Nephron progenitor cell (in vitro differentiated cells): ENCODE measurements around the gene THSD7A.

Source experiments
- DNase-seq: peaks from one replicate; pipeline ENCODE4 v3.0.0; 2021
- H3K27ac Mint-ChIP-seq: 2 replicates; pipeline ENCODE4 v1.8.0; 2021; ENCODE audit warnings: mild to moderate bottlenecking, moderate library complexity, mixed read lengths
- H3K27me3 Mint-ChIP-seq: 2 replicates; pipeline ENCODE4 v1.8.0; 2021; ENCODE audit warnings: mild to moderate bottlenecking, low read depth, mixed read lengths; ENCODE audit not compliant: poor library complexity
- H3K36me3 Mint-ChIP-seq: 2 replicates; pipeline ENCODE4 v1.8.0; 2021; ENCODE audit warnings: low read depth, mixed read lengths
- H3K4me1 Mint-ChIP-seq: 2 replicates; pipeline ENCODE4 v1.8.0; 2021; ENCODE audit warnings: mixed read lengths
- H3K4me3 Mint-ChIP-seq: 2 replicates; pipeline ENCODE4 v1.8.0; 2021; ENCODE audit warnings: mild to moderate bottlenecking, moderate library complexity, mixed read lengths
- H3K9me3 Mint-ChIP-seq: 2 replicates; pipeline ENCODE4 v1.8.0; 2021; ENCODE audit warnings: mild to moderate bottlenecking, moderate library complexity, mixed read lengths
- TF ChIP-seq, protein P1 (sequence below): fragments of 200-600 bp; sonication (generic); IDR thresholded peaks from 2 replicates; pipeline ENCODE4 v1.5.0; 2021; ENCODE audit warnings: antibody characterized with exemption

Gene THSD7A

DNA sequence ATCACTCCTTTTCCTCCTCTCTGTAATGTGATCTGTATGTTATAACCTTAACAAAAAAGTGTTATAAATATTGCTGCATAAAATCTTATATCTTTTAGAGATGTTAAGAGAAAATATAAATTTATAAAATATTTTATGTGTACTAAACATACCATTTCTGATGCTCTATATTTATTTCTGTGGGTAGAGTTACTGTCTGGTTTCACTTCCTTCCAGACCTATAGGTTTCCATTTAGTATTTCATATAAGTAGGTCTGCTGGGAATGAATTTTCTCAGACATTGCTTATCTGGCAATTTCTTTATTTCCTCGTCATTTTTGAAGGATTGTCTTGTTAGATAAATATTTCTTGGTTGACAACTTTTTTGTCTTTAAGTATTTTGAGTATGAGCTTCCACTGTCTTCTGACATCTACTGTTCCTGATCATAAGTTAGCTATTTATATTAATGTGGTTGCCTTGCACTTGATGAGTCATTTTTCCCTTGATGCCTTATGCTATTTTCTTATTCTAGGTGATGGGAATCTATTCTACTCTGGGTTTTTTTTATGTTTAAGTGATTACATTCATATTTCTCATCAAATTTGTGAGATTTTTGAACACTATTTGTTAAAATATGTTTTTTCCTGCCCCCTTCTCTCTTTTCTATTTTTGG is 11.2 kb upstream of the THSD7A start:
- DNase-seq: no peak
- Mint-ChIP-seq H3K27ac (no peak overlapping the region), H3K27me3 (peaks cover 5% of the 10 kb centered on the region), H3K4me1 (no peaks in the 10 kb centered on the region), H3K4me3 (no peak overlapping the region), H3K9me3 (no peaks in the 10 kb centered on the region), H3K36me3 (no peaks in the 10 kb centered on the region)
- TF ChIP-seq, protein P1, sequence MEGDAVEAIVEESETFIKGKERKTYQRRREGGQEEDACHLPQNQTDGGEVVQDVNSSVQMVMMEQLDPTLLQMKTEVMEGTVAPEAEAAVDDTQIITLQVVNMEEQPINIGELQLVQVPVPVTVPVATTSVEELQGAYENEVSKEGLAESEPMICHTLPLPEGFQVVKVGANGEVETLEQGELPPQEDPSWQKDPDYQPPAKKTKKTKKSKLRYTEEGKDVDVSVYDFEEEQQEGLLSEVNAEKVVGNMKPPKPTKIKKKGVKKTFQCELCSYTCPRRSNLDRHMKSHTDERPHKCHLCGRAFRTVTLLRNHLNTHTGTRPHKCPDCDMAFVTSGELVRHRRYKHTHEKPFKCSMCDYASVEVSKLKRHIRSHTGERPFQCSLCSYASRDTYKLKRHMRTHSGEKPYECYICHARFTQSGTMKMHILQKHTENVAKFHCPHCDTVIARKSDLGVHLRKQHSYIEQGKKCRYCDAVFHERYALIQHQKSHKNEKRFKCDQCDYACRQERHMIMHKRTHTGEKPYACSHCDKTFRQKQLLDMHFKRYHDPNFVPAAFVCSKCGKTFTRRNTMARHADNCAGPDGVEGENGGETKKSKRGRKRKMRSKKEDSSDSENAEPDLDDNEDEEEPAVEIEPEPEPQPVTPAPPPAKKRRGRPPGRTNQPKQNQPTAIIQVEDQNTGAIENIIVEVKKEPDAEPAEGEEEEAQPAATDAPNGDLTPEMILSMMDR: no peak

DNA sequence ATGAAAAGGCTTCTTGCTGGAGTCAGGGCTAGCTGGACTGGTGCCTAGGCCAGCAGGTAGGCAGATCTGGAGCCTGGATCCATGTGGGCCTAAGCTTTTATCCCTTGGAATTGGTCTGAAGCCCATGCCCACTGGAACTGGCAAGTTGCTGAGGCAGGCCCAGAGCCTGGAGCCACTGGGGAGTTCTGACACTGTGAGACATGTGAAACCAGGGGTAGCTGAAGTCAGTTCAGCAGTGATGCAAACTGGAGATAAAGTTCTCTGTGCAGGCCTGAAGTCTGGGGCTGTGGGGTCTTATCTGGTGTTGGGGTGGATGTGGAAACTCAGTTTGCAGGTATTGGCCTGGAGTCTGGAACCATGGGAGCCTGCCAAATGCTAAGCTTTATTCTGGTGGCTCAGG is 9.7 kb upstream of the THSD7A start:
- DNase-seq: no peak
- TF ChIP-seq, protein P1: no peak
- Mint-ChIP-seq H3K4me3 (no peak overlapping the region), H3K4me1 (no peaks in the 10 kb centered on the region), H3K27ac (no peak overlapping the region), H3K36me3 (no peaks in the 10 kb centered on the region), H3K9me3 (peaks cover 4% of the 10 kb centered on the region), H3K27me3 (no peaks in the 10 kb centered on the region)

DNA sequence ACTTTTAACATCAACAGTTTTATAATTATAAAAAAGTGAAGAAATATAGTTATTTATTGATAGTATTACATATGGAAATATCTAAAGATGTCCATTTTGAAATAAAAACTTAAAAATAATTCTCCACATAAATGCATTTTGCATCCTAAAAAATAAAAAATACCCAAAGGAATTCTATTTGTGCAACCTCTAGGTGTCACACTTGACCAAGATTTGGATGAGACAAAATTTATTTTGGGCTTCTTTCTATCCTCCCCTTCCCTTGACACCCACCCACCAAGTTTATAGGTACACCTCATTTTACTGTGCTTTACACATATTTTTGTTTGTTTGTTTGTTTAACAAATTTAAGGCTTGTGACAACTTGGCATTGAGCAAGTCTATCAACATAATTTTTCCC is 3.3 kb upstream of the THSD7A start:
- H3K4me3 Mint-ChIP-seq: no peak overlapping the region

DNA sequence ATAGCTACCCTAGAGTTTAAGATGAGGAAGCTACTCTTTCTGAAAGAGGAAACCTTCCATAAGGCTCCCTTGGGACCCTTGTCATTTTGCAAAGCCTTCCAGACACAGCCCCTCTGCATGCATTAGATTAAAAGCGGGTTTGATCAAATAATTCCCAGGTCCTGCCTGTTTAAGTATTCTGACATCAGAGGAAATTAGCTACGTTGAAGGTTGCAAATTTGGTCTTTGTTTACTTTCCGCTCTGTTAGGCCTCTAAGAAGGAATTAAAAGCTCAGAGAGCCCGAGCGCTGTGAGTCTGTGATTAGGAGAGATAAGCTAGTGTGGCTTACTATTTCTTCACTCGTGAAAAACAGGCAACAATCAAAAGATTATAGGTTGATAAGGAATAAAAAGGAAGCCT is 1.4 kb upstream of the THSD7A start:
- peak; percentile 17 for DNase-seq
- TF ChIP-seq, protein P1: no peak
- H3K27ac Mint-ChIP-seq: no peak overlapping the region
- peaks cover 17% of the 10 kb centered on the region for H3K27me3 Mint-ChIP-seq
- H3K9me3 Mint-ChIP-seq: peaks cover 5% of the 10 kb centered on the region
- H3K4me3 Mint-ChIP-seq: no peak overlapping the region
- no peaks in the 10 kb centered on the region for H3K36me3 Mint-ChIP-seq
- peaks cover 38% of the 10 kb centered on the region for H3K4me1 Mint-ChIP-seq

More for the DNA sequence above, 3.3 kb upstream of the THSD7A start:
- H3K4me1 Mint-ChIP-seq: peaks cover 32% of the 10 kb centered on the region
- H3K36me3 Mint-ChIP-seq: no peaks in the 10 kb centered on the region
- no peak for DNase-seq
- TF ChIP-seq, protein P1: no peak
- peaks cover 16% of the 10 kb centered on the region for H3K27me3 Mint-ChIP-seq
- H3K9me3 Mint-ChIP-seq: peaks cover 5% of the 10 kb centered on the region
- H3K27ac Mint-ChIP-seq: no peak overlapping the region

DNA sequence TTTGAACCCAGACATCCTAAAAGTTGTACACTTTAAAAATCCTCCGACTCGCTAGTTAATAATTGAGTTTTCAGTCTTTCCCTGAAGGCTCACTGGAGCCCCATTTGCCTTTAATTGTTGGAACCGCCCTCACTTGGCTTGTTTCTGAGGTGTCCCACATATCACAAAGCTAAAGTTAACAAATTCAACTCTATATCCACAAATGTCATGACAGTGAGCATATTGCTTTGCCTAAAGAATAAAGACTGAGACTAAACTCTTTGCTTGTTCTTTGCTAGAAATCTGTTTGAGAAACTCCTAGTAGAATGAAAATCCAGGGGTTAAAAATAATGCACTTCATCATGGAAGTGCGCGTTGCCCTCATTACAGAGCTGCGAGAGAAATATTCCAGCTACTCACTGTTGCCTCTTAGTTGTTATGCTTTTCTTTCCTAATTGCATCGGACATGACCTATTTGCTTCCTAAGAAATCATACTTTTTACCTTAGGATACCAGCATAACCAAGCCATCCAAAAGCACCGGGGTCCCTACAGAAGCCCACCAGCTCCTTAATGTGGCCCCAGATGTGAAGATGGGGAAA is 752 bp downstream of the THSD7A start:
- Mint-ChIP-seq H3K27ac (no peak overlapping the region), H3K27me3 (peaks cover 17% of the 10 kb centered on the region), H3K9me3 (no peaks in the 10 kb centered on the region), H3K4me1 (peaks cover 38% of the 10 kb centered on the region), H3K36me3 (no peaks in the 10 kb centered on the region), H3K4me3 (peak overlapping the region; percentile 89)
- DNase-seq: no peak
- TF ChIP-seq, protein P1: no peak
